HG02884 (cell line): ENCODE results near the gene HSPA12B.

ENCODE experiments used
- ATAC-seq: cut with Tn5 transposase; IDR thresholded peaks from one replicate; pipeline ENCODE4 v1.9.1; 2021; ENCODE audit warnings: mild to moderate bottlenecking, moderate library complexity; ENCODE audit not compliant: unreplicated experiment

The HSPA12B gene

GRCh38 chr20:3732327-3733118 is at the start of gene HSPA12B:
Gene HSPA12B, plus strand, starts transcription at chr20:3732685. Its CDS starts 5,990 bp downstream, at chr20:3738675.
- ATAC-seq, result no peak

- no peak for ATAC-seq
Measured at GRCh38 chr20:3685341-3685740, 47.1 kb upstream of the HSPA12B start.

DNA sequence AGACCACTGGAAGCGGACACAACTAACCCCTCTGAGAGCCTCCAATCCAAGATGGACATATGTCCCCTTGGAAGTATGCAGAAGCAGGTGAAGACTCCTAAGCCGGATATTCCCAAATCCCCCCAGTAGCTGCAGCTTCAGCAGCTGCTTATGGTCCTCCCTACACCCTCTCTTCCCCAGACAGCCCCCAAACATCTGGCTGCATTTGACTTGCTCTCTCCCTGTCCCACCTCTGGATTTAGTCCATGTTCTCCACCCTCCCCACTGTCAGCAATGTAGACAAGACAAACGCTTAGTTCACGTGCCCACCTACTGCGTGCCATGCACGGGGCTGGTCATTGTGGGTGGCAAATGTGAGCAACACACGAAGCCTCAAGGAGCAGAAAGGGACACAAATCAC is 46.1 kb upstream of the HSPA12B start:
- ATAC-seq, result no peak

DNA sequence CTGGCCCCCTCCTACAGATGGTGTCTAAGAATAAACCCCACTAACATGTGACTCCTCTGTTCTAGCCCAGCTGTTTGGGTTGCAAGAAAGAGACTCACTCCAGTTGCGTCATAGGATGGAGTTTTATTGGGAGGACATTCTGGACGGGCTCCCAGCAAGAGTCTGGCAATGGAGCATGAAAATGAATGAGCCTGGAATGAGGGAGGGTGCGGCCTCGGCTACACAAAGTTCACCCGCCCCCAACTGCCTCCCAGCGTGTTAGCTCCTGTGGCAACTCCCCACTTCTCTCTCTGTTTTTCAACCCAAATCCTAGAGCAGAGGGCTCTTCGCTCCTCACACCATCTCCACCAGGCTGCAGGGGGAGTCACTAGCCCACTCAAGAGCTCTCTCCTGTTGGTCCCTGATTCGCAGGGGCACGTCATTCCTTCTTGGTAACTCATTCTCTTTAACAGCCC is 45.6 kb upstream of the HSPA12B start:
- no peak for ATAC-seq

DNA sequence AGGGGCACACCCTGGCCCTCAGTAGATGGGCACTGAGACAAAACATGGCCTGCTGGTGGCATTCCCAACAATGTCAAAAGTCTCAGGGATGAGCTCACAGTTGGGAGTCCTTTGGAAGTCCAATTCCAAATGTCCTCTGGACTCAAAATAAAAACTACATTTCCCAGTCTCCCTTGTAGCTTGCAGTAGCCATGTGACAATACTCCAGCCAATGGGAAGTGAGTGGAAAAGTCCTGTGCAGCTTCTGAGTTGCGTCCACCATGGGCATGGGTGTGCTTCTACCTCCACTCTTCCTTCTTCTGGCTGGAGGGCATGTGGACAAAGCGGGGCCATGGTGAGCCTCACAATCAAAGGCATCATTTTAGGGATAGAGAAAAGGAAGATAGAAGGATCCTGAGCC is 44.8 kb upstream of the HSPA12B start:
- no peak for ATAC-seq

- ATAC-seq, result no peak
Measured at GRCh38 chr20:3689978-3690377, 42.5 kb upstream of the HSPA12B start.

DNA sequence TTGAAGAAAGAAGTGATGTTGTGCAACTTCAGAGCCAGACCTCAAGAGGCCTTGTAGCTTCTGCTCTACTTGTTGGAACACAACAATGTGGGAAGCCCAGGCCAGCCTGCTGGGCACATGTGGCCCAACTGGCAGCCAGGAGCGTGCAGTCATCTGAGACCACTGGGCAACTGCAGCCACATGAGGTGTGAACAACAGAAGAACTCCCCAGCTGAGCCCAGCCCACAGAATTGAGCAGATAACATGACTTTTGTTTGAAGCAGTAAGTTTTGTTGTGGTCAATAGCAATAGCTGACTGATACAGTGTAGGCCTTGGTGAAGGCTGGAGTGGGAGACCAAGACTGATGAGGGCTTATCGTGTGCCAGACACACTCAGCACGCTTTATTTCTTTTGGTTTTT is 42.1 kb upstream of the HSPA12B start:
- ATAC-seq, result no peak

GRCh38 chr20:3691306-3691705 is 41.2 kb upstream of the HSPA12B start:
- ATAC-seq, result no peak

- ATAC-seq, result no peak
Measured at GRCh38 chr20:3691897-3692296, 40.6 kb upstream of the HSPA12B start.

DNA sequence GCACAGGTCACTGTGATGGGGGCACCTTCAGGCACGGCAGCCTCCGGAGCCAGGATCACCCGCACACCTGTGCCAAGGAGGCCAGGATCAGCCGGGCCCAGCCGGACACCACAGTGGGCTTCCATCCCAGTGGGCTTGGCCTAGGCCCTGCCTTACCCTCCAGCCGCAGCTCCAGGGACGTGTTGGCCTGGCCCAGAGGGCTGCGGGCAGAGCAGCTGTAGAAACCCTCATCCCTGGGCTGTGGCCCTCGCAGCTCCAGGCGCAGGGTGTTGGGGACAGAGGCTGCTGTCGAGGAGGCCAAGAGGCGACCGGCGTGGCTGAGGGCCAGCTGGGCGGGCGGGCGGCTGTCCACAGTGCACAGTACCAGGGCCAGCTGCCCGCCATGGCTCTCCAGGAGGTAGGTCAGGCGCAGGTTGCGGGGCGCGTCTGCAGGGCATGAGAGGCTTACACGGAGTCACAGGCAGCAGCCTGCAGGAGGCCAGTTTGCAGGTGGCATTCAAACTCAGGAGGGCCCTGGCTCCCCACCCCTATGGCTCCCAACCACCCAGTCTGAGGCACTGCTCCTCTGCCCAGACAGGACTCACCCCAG is 39.7 kb upstream of the HSPA12B start:
- no peak for ATAC-seq

- no peak for ATAC-seq
Measured at GRCh38 chr20:3693376-3693775, 39.1 kb upstream of the HSPA12B start.

DNA sequence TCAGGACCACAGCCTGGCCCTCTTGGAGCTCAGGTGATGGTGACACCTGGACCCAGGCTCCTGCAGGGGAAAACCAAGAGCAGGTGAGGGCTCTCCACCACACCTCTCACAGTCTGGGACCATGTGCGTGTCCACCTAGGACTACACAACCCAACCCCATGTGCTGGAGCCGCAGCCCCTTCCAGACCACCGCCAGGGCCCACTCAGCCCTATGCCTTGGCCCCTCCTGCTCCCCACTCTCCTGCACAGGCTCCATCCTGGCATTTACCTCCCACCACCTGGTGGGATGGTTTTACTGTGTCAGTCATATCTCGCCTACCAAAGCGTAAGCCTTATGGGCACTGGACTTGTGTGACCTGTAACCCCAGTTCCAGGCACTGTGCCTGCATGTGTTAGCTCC is 37.6 kb upstream of the HSPA12B start:
- ATAC-seq, result no peak

DNA sequence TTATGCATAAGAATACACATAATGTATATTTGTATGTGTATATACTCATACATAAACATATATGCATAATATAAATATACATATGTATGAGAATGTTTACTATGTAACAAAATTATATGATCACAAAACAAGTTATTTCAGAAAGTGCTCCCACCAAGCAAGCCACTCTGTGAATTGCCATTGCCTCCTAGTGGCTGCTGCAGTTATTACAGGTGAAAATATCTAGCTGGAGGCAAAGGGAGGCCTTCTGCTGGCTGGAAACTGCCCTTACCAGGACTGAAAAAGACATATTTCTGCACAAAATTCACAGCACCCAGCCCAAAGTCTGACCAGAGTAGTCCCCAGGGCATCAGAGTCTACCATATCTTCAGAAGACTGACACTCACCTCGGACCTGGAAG is 36.3 kb upstream of the HSPA12B start:
- ATAC-seq, result no peak

DNA sequence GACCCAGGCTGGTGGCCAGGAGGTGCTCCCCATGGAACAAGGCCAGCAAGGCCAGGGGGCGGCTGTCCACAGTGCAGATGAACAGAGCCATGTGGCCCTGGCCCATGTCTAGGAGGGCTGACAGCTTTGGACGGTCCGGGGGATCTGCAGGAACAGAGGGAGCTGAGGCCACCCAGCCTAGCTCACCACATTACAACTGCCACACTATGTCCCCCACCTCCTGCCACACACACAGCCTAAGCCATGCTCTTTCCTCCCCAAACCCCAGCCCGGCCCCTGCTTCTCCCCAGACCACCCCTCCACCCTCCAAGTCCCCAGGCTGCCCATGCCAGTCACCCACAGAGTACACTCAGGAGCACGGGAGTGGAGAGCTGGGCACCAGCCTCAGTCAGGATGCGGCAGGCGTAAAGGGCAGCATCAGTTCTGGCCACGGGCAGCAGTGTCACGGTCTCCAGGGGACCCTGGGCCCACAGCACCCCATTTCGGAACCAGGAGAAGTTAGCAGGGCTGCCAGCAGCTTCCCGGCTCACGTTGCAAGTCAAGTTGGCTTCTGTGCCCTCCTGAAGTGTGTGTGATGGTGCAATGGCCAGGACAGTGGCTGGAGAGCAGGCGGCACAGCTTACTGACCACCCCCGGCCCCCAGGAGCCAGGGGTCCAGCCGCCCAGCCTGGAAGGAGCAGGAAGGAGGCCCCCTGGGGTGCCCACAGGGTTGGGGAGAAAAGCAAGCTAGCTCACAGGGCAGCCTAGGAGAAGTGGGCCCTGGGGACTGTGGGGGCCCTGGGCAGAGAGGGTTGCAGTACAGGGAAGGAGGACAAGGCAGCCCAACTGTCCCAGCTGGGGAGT is 35.5 kb upstream of the HSPA12B start:
- no peak for ATAC-seq

DNA sequence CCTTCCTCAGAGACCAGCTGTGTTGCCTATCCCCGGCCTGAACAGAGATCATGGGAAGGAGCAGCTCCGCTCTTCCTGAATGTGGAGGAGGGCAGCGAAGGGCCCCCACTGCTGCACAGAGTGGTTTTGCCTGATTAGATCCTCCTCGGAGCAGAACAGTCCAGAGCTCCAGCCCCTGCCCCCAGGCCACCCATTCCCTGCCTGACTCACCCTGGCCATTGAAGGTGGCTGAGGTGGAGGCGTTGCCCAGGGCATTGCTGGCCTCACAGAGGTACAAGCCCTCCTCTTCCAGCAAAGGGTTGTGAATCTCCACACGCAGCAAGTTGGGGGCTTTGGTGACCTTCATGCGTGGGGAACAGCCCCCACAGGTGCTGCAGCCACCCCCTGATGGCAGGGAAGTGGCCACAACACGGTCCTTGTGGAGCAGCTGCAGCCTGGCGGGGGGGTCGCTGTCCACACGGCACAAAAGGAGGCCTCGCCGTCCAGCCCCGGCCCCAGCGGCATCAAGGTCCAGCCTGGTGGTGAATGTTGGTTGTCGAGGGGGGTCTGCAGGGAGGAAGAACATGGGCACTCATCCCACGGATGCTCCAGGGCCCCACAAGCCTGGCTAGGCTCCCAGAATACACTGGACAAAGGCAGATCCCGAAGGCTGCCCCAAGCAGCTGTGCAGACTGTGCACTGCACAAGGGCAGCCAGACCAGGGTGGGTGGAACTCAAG is 34.7 kb upstream of the HSPA12B start:
- no peak for ATAC-seq

DNA sequence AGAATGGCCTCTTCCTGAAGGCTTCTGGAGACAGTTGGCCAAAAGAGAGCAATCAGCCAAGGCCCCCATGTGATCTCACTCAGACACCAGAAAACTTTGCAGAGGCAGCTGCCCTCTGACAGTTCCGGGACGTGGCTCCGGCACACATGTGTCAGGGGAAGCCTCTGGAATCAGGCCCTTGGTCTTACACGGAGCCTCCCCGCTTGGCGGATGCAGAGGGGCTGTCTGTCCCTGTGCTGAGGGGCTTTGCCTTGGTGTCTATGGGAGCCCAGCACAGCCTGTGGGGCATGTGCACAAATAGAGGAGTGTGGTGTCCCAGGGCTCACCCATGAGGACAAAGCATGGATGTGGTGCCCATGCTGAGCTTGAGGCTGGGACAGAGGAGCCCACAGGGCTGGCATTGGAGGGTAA is 33.9 kb upstream of the HSPA12B start:
- no peak for ATAC-seq

GRCh38 chr20:3699037-3699436 is 33.4 kb upstream of the HSPA12B start:
- ATAC-seq, result no peak

DNA sequence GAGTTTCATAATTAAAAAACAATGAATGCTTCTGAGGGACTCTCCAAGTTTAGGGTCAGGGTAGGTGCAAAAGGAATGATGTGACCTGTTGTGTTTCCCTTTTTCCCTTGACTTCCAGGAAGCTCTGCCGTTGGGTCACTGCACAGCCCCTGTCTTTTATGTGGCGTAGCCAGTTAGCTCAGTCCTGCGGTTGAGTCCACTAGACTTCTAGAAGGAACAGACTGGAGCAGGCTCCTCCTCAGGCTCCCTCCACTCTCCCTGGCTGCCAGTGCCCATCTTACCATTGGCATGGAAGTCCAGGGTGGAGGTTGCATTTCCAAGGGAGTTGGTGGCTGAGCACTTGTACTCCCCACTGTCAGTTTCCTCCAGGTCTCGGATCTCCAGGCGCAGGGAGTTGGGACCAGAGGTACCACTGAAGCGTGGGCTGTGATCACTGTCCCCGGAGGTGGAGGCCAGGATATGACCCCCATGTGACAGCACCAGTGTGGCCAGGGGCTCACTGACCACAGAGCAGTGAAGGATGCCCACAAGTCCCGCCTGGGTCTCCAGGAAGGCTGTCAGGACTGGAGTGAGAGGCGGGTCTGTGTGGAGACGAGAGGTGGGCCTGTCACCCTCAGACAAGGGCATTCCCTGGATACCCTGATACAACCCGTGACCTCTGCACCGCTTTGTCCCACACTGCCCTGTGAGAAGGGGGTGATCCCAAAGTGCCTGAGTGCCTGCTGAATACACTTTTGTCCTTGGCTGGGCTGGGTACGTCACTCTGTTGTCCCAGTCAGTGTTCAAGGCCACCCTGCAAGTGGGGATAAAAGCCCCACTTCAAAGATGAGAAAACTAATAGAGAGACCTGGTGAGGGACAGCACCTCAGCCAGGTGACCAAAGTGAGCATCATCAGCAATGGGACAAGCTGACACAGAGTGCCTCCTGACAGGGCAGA is 31.2 kb upstream of the HSPA12B start:
- ATAC-seq, result no peak

DNA sequence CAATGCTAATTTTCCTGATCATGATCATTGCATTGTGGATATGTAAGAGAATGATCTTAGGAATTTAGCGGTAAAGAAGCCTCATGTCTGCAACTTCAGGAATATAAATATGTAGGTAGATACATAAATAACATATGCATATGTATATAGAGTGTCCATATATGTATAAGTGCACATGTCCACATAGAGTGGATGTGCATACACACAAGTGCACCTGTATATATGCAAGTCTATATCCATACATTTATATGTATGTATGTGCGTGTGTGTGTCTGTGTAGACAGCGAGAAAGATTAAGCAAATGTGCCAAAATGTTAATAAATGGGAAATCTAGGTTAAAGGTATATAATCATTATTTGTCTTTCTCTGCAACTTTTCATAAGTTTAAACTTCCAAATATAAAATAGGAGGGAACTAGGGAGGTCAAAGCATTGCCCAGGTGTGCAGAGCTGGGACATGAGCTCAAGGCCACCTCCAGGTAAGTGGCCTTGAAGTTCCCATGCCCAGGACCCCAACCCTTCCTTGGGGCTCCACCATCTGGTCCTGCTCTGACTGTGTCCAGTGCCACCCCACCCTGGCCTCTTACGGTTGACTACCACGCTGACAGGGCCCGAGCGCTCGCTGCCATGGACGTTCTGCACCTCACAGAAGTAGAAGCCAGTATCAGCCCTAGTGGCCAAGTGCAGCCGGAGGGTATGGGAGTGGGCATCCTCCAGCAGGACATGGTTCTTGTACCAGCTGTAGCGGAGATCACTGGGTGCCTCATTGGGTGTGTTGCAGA is 29.7 kb upstream of the HSPA12B start:
- ATAC-seq, result no peak
